ENCODE data around the gene DUOX2.

- TF ChIP-seq POLR2A (IDR thresholded peaks at IDR 0.05), result no peak
- TF ChIP-seq, protein P1, sequence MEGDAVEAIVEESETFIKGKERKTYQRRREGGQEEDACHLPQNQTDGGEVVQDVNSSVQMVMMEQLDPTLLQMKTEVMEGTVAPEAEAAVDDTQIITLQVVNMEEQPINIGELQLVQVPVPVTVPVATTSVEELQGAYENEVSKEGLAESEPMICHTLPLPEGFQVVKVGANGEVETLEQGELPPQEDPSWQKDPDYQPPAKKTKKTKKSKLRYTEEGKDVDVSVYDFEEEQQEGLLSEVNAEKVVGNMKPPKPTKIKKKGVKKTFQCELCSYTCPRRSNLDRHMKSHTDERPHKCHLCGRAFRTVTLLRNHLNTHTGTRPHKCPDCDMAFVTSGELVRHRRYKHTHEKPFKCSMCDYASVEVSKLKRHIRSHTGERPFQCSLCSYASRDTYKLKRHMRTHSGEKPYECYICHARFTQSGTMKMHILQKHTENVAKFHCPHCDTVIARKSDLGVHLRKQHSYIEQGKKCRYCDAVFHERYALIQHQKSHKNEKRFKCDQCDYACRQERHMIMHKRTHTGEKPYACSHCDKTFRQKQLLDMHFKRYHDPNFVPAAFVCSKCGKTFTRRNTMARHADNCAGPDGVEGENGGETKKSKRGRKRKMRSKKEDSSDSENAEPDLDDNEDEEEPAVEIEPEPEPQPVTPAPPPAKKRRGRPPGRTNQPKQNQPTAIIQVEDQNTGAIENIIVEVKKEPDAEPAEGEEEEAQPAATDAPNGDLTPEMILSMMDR (IDR thresholded peaks at IDR 0.05), result no peak
These were observed 1.2 kb downstream of the DUOX2 start for GRCh38 chr15:45112591-45113379.

Measured in lower leg skin (tissue), 3 donors.